GM18517 (cell line): ENCODE results near the gene RGMA.
"Not testable (repeated sequence)": the region's sequence is repeated elsewhere in the genome, so short reads cannot be mapped to it uniquely, and the experiment has no call there.

Experiments used
- ATAC-seq: cut with Tn5 transposase; IDR thresholded peaks from one replicate; pipeline ENCODE4 v1.9.1; 2021; ENCODE audit warnings: mild to moderate bottlenecking, moderate library complexity; ENCODE audit not compliant: unreplicated experiment

RGMA gene

GRCh38 chr15:93049233-93049632 lies 39.8 kb downstream of the RGMA start:
- ATAC-seq = no peak

GRCh38 chr15:93048759-93049161 lies 40.3 kb downstream of the RGMA start:
- no peak for ATAC-seq

- ATAC-seq = no peak
These were observed 40.6 kb downstream of the RGMA start for GRCh38 chr15:93048426-93048721.

- ATAC-seq = no peak
These were observed 41.2 kb downstream of the RGMA start for GRCh38 chr15:93047621-93048425.

GRCh38 chr15:93046721-93047120 lies 42.3 kb downstream of the RGMA start:
- ATAC-seq = no peak

- no peak for ATAC-seq
These were observed 42.9 kb downstream of the RGMA start for GRCh38 chr15:93046120-93046519.

- no peak for ATAC-seq
These were observed 43.7 kb downstream of the RGMA start for GRCh38 chr15:93045191-93045785.

- no peak for ATAC-seq
These were observed 44.5 kb downstream of the RGMA start for GRCh38 chr15:93044301-93045190.

GRCh38 chr15:93043621-93044300 lies 45.2 kb downstream of the RGMA start:
- no peak for ATAC-seq

- ATAC-seq = no peak
These were observed 46.2 kb downstream of the RGMA start for GRCh38 chr15:93042691-93043378.

GRCh38 chr15:93042211-93042610 lies 46.8 kb downstream of the RGMA start:
- no peak for ATAC-seq

GRCh38 chr15:93041159-93041547 lies 47.9 kb downstream of the RGMA start:
- no peak for ATAC-seq

GRCh38 chr15:93040288-93041158 lies 48.5 kb downstream of the RGMA start:
- ATAC-seq = no peak

GRCh38 chr15:93039562-93040287 lies 49.3 kb downstream of the RGMA start:
- ATAC-seq = not testable (repeated sequence)

- ATAC-seq = no peak
These were observed 50.9 kb downstream of the RGMA start for GRCh38 chr15:93037820-93038705.

- ATAC-seq = no peak
These were observed 51.8 kb downstream of the RGMA start for GRCh38 chr15:93036951-93037819.
